Omental fat pad (tissue), 4 donors: Measurements from ENCODE around the gene ZBTB22. TPM values are rescaled to one million over a fixed set of nuclear protein-coding genes. Genes with fewer than 3 reads are reported as not detected.

Experiments
- ATAC-seq: fragments of 150-250 bp; one replicate; pipeline ENCODE4 v1.9.1; 2016; ENCODE audit warnings: mild to moderate bottlenecking, moderate library complexity; ENCODE audit not compliant: low FRiP score
- DNase-seq: peaks from one replicate; pipeline ENCODE4 v3.0.0-alpha.2; 2019; ENCODE audit warnings: low spot score
- CTCF ChIP-seq, 3 donors: fragments of 450-650 bp; IDR thresholded peaks; one replicate each; pipeline ENCODE4 v1.5.1; 2016 to 2017; ENCODE audit warnings: antibody characterized with exemption in 3 of 3, mild to moderate bottlenecking in 3 of 3, moderate library complexity in 2 of 3
- total RNA-seq, 4 donors: library from RNA; depleted of rRNA; stranded (reverse); fragments of >200 nt; gene quantifications; one replicate each; pipeline ENCODE4 v1.1.0, GENCODE V29; 2016

ZBTB22 gene
- total RNA-seq, 4 donors from 2014 or later: 10.7 to 15.3 (median 11.6) TPM

GRCh38 chr6:33304216-33304615 is 13.3 kb downstream of the ZBTB22 start:
- DNase-seq: no peak
- TF ChIP-seq CTCF (IDR thresholded peaks at IDR 0.05): no peak

GRCh38 chr6:33301877-33302276 is 15.7 kb downstream of the ZBTB22 start:
- no peak for DNase-seq
- no peak for TF ChIP-seq CTCF (IDR thresholded peaks at IDR 0.05)
- no peak for ATAC-seq

More at GRCh38 chr6:33304216-33304615, 13.3 kb downstream of the ZBTB22 start:
- no peak for ATAC-seq

- peak; percentile 69 for ATAC-seq
- peak; percentile 72 for DNase-seq
- TF ChIP-seq CTCF (IDR thresholded peaks at IDR 0.05): peak in 1 of 3 donors; percentile 46
Observed at GRCh38 chr6:33299237-33299944, 18.2 kb downstream of the ZBTB22 start.

GRCh38 chr6:33298773-33299236 is 18.7 kb downstream of the ZBTB22 start, which contains the start of gene RGL2:
Gene RGL2, minus strand, starts transcription at chr6:33298942. Its CDS starts 332 bp downstream, at chr6:33298610.
- ATAC-seq: peak; percentile 33
- no peak for DNase-seq
- TF ChIP-seq CTCF (IDR thresholded peaks at IDR 0.05): no peak

GRCh38 chr6:33297956-33298772 is 19.4 kb downstream of the ZBTB22 start:
- ATAC-seq (peak; percentile 63), DNase-seq (peak; percentile 50)
- no peak for TF ChIP-seq CTCF (IDR thresholded peaks at IDR 0.05)

GRCh38 chr6:33297406-33297955 is 20.1 kb downstream of the ZBTB22 start:
- ATAC-seq: peak; percentile 11
- DNase-seq: no peak
- no peak for TF ChIP-seq CTCF (IDR thresholded peaks at IDR 0.05)
